Heart left ventricle (tissue), 16 donors: ENCODE measurements around the gene STOML3. TPM values are rescaled to one million over a fixed set of nuclear protein-coding genes. Genes with fewer than 3 reads are reported as not detected.
A peak's percentile ranks its signal among the peaks of the same experiment; 100 is the strongest.

Source experiments
- ATAC-seq, 4 donors: fragments of 200-7000 bp; cut with Tn5 transposase; one replicate each; pipeline ENCODE4 v1.9.1; 2020 to 2022; ENCODE audit warnings: moderate library complexity in 4 of 4, mild to moderate bottlenecking in 3 of 4, moderate number of reproducible peaks in 1 of 4
- DNase-seq, 5 donors: peaks; one replicate each; pipeline ENCODE4 v3.0.0-alpha.2; 2020
- H3K27ac ChIP-seq, 12 donors: fragments of 200-600 bp; sonication (generic) in 4 of 12; one replicate each; pipeline versions ENCODE4 v1.5.0 to v1.8.0; 2016 to 2022; ENCODE audit warnings: mild to moderate bottlenecking in 2 of 12
- H3K27me3 ChIP-seq, 9 donors: fragments of 200-600 bp; sonication (generic) in 2 of 9; one replicate each; pipeline versions ENCODE4 v1.5.1 to v1.8.0; 2016 to 2022; ENCODE audit warnings: mild to moderate bottlenecking in 3 of 9
- H3K36me3 ChIP-seq, 9 donors: fragments of 200-600 bp; sonication (generic) in 2 of 9; one replicate each; pipeline versions ENCODE4 v1.5.0 to v1.8.0; 2018 to 2022; ENCODE audit warnings: mild to moderate bottlenecking in 2 of 9
- H3K4me1 ChIP-seq, 12 donors: fragments of 200-600 bp; sonication (generic) in 4 of 12; one replicate each; pipeline versions ENCODE4 v1.5.0 to v1.8.0; 2016 to 2022; ENCODE audit warnings: mild to moderate bottlenecking in 3 of 12
- H3K4me3 ChIP-seq, 12 donors: fragments of 200-600 bp; sonication (generic) in 4 of 12; one replicate each; pipeline versions ENCODE4 v1.5.0 to v1.8.0; 2017 to 2022; ENCODE audit warnings: mild to moderate bottlenecking in 9 of 12, moderate library complexity in 4 of 12
- H3K9me3 ChIP-seq, 12 donors: fragments of 200-600 bp; sonication (generic) in 4 of 12; one replicate each; pipeline versions ENCODE4 v1.5.0 to v1.8.0; 2016 to 2022; ENCODE audit warnings: mild to moderate bottlenecking in 1 of 12
- POLR2A ChIP-seq, 2 donors: fragments of 450-650 bp; IDR thresholded peaks; one replicate each; pipeline ENCODE4 v1.6.1; 2017; ENCODE audit warnings: antibody characterized with exemption in 2 of 2, mild to moderate bottlenecking in 2 of 2, moderate library complexity in 2 of 2
- WGBS, 4 donors: extraction: QIAGEN DNeasy Blood & Tissue Kit in 2 of 4; methylation state at CpG; one replicate each; pipeline versions ENCODE4 v1.1.5 to v1.1.7; 2013 to 2018; 5-methylcytosine and 5-hydroxymethylcytosine counted together
- intact Hi-C, 10 donors: fragments of 100-400 bp; cut with DNase I; formaldehyde crosslinking; loops; one replicate each; pipeline versions ENCODE4 v1.11.1 to v1.14.2; 2022
- polyA plus RNA-seq, 2 donors: library from polyadenylated mRNA; stranded (reverse); fragments of 200-250 nt; gene quantifications; one replicate each; pipeline ENCODE4 v1.2.3, GENCODE V29; 2013
- total RNA-seq, 9 donors: library from RNA; depleted of rRNA in 2 of 9; stranded (reverse); fragments of >200 nt in 2 of 9; fragmentation: NEBNext Ultra II Directional in 3 of 9; extraction: Animal tissue kit (Norgen Biotek cat#: 25700) in 3 of 9; gene quantifications; one replicate each; pipeline versions ENCODE4 v1.1.0 to v1.2.4, GENCODE V29; 2016 to 2023
- TF ChIP-seq, protein P1 (sequence below), 12 donors: fragments of 200-600 bp; sonication (generic) in 4 of 12; IDR thresholded peaks; one replicate each; pipeline versions ENCODE4 v1.5.0 to v1.8.0; 2018 to 2022; ENCODE audit warnings: antibody characterized with exemption in 12 of 12, mild to moderate bottlenecking in 5 of 12
- donor health status: ischemic (EF 13 %, LVEDD 7.1; RV severe dilation, severe dysfunction).
- donor health status: healthy with polysubstance abuse.
- donor health status: DM: no; HTN: yes; CAD: no.
- donor health status: DM: no; HTN: no; CAD: no.
- donor health status: ischemic (EF 25% LVEDD 6.9; RV normal size, moderate dysfunction).
- donor health status: ischemic (EF 25% LVEDD 5.7; RV mildly dilated, moderate dysfunction).
- donor health status: healthy.
- donor health status: DM: yes; HTN: yes; CAD: no.
- donor health status: ischemic (EF 35%, LVEDD 5.7; RV mildly dilated, moderate dysfunction).
- donor health status: nonischemic (EF 11% LVEDD 7.7; RV severe dilation, severe dysfunction).
- donor health status: DM: yes; HTN: yes; CAD: no.
- donor health status: PGD.
- donor health status: ischemic (EF 29% LVEDD 5.4; RV normal size, mild dysfunction).
- donor health status: nonischemic (EF 23%, LVEDD 6.1; RV moderate dilation, normal function).

Gene STOML3
- total and polyA plus RNA-seq, 11 donors = not detected

DNA sequence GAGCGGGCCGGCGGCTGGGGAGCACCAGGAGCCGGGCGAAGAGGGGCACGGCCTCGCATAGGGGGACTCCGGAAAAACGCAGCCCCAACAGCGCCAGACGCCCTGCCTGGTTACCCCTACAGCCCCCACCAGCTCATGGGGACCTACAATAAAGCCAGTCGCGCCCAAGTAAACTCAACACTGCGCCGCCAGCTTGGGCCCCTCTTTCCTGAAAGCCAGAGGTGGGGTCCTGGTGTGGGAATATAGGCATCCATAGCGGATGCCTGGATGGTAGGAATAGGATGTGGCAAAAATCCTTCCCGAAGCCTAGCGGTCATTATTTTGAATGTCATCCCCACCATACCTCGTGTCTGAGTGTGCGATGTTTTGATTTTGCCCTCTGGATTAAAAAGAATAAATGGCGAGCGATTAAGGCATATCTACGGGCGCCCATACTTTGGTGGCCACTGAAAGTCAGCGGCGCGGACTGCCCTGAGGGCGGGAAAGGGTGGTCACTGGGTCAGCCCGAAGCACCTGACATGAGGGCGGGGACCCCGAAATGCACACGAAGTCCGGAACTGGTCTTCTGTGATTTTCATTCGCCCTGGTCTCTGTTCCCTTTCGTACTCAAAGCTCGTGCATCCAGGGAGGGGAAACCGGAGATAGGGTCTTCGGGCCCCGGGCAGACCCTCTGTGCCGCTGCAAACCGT lies 47.4 kb upstream of the STOML3 start, which contains the start of the genes NHLRC3 and PROSER1:
NHLRC3 (plus strand) TSS at position 577 of the 689 bp plus-strand sequence. CDS start 184 bp downstream, outside the sequence.
PROSER1 (minus strand) TSS at position 210 of the 689 bp plus-strand sequence. CDS start 847 bp downstream, outside the sequence.
- DNase-seq (peak; percentile 91 to 97 (median 93)), ATAC-seq (peak; percentile 94 to 99 (median 98))
- Histone ChIP-seq H3K27me3 (no peaks in the 10 kb centered on the region), H3K4me1 (peaks cover 7 to 69% (median 39%) of the 10 kb centered on the region in 12 donors), H3K36me3 (peaks cover 0 to 15% (median under 1%) of the 10 kb centered on the region in 9 donors), H3K27ac (peak within 1 kb of the TSS; percentile 66 to 94 (median 84)), H3K4me3 (peak within 1 kb of the TSS; percentile 66 to 94 (median 81)), H3K9me3 (no peaks in the 10 kb centered on the region)
- WGBS, 4 donors = 0 to 1% (median 0%) methylated on average over 25 to 41 of the region's 41 CpGs
- intact Hi-C loops = loop anchor here in 2 of 10 donors (10.0 kb wide), 2 partner anchors 377 to 1747 kb away; partner anchors contain the start of gene SLC25A15 (in 2 of the 2)
- peak in 1 of 2 donors; percentile 44 for TF ChIP-seq POLR2A (IDR thresholded peaks at IDR 0.05)
- TF ChIP-seq, protein P1, sequence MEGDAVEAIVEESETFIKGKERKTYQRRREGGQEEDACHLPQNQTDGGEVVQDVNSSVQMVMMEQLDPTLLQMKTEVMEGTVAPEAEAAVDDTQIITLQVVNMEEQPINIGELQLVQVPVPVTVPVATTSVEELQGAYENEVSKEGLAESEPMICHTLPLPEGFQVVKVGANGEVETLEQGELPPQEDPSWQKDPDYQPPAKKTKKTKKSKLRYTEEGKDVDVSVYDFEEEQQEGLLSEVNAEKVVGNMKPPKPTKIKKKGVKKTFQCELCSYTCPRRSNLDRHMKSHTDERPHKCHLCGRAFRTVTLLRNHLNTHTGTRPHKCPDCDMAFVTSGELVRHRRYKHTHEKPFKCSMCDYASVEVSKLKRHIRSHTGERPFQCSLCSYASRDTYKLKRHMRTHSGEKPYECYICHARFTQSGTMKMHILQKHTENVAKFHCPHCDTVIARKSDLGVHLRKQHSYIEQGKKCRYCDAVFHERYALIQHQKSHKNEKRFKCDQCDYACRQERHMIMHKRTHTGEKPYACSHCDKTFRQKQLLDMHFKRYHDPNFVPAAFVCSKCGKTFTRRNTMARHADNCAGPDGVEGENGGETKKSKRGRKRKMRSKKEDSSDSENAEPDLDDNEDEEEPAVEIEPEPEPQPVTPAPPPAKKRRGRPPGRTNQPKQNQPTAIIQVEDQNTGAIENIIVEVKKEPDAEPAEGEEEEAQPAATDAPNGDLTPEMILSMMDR (IDR thresholded peaks at IDR 0.05) = peak in 3 of 12 donors; percentile 6 to 15 (median 10)

DNA sequence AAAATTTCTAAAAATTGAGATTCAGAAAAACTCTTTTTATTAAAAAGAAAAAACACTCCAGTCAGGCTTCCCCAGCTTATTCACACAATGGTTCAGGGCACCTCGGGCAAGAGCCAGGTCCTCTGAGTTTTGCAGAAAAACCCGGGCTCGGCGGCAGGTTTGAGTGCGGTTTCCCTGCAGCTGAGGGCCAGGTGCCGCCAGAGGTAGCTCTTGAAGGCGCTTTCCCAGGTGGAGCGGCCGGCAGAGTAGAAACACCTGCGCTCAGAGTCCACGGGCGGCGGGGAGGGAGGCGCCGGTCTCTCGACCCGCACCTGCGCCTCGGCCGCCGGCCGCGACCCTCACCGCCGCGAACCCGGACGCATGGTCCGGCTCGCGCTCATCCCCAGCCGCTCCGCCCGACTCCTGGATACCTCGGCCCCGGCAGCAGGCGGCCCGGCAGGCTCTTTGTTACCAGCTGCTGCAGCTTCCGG lies 46.8 kb upstream of the STOML3 start:
- Histone ChIP-seq H3K4me1 (peaks cover 7 to 69% (median 39%) of the 10 kb centered on the region in 12 donors), H3K27ac (peak overlapping the region; percentile 66 to 94 (median 84)), H3K27me3 (no peaks in the 10 kb centered on the region), H3K4me3 (peak overlapping the region; percentile 66 to 94 (median 81)), H3K9me3 (no peaks in the 10 kb centered on the region), H3K36me3 (peaks cover 0 to 10% (median 0%) of the 10 kb centered on the region in 9 donors)
- DNase-seq (no peak), ATAC-seq (no peak)
- 0% methylated on average over 15 to 39 of the region's 39 CpGs for WGBS, 4 donors
- intact Hi-C loops = loop anchor here in 2 of 10 donors (10.0 kb wide), 2 partner anchors 377 to 1747 kb away; partner anchors contain the start of gene SLC25A15 (in 2 of the 2)
- TF ChIP-seq, protein P1 (IDR thresholded peaks at IDR 0.05) = no peak
- TF ChIP-seq POLR2A (IDR thresholded peaks at IDR 0.05) = no peak

DNA sequence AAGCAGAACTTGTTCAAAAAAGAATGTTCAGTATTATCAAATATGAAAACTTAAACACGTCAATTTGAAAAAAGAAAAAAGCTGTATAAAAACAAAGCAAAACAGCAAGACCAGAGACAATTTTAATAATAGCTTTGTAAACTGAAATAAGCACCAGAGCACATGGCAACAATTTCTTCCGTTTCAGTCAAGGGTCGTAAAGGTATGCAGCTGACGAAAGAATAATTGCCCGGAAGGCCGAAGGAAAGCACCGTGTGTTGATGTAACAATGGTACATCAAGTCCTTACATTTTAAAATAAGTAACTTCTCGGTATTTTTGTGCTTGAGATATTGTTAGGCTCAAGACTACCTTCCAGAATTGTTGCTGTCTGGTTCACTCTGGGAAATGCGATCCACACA lies 45.6 kb upstream of the STOML3 start:
- peaks cover 0 to 7% (median 0%) of the 10 kb centered on the region in 9 donors for H3K36me3 ChIP-seq
- H3K9me3 ChIP-seq = no peaks in the 10 kb centered on the region
- 2 to 3% (median 2%) methylated on average over 9 of the region's 9 CpGs for WGBS, 4 donors
- H3K4me1 ChIP-seq = peaks cover 7 to 65% (median 39%) of the 10 kb centered on the region in 12 donors
- ATAC-seq (no peak), DNase-seq (no peak)
- TF ChIP-seq, protein P1 (IDR thresholded peaks at IDR 0.05) = no peak
- no peak for TF ChIP-seq POLR2A (IDR thresholded peaks at IDR 0.05)
- H3K27ac ChIP-seq = no peak overlapping the region
- peak overlapping the region in 11 of 12 donors; percentile 66 to 94 (median 83) for H3K4me3 ChIP-seq
- H3K27me3 ChIP-seq = no peaks in the 10 kb centered on the region
- intact Hi-C loops = loop anchor here in 2 of 10 donors (10.0 kb wide), 2 partner anchors 379 to 1749 kb away; partner anchors contain the start of gene SLC25A15 (in 2 of the 2)

DNA sequence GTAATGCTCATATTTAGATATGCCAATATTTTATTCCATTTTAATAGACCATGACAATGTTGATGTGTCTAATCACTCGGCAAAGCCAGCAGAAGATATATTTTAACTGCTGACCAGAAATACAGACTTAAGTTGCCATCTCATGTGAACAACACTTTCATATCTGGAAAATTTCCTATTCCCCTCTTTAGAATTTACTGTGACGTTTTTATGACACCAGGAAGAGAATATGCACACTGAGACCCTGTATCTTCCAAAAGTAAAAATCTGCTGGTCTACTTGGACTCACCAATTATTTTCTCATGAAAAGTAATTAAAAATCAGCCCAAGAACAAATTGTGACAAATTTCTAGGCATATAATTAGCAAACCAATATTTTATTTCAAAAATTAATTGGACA lies 45.2 kb upstream of the STOML3 start:
- Histone ChIP-seq H3K27me3 (no peaks in the 10 kb centered on the region), H3K27ac (no peak overlapping the region), H3K9me3 (no peaks in the 10 kb centered on the region), H3K4me3 (peak overlapping the region in 10 of 12 donors; percentile 69 to 94 (median 83)), H3K4me1 (peaks cover 7 to 61% (median 39%) of the 10 kb centered on the region in 12 donors), H3K36me3 (peaks cover 0 to 11% (median 2%) of the 10 kb centered on the region in 9 donors)
- ATAC-seq = no peak
- no peak for DNase-seq
- intact Hi-C loops = loop anchor here in 2 of 10 donors (10.0 kb wide), 2 partner anchors 379 to 1749 kb away; partner anchors contain the start of gene SLC25A15 (in 2 of the 2)
- no peak for TF ChIP-seq POLR2A (IDR thresholded peaks at IDR 0.05)
- TF ChIP-seq, protein P1 (IDR thresholded peaks at IDR 0.05) = no peak
- 20 to 27% (median 24%) methylated on average over 2 of the region's 2 CpGs for WGBS, 4 donors
